NCI-H526 (cell line): ENCODE measurements around the gene ARSB.
"Not testable (repeated sequence)": the region's sequence is repeated elsewhere in the genome, so short reads cannot be mapped to it uniquely, and the experiment has no call there.

Experiments used
- DNase-seq, 2 experiments: peaks; one replicate each; lab custom pipeline; 2025; lab: John Stamatoyannopoulos, UW

Gene ARSB

GRCh38 chr5:78953092-78953800, 31.9 kb downstream of the ARSB start:
- DNase-seq = no peak

DNA sequence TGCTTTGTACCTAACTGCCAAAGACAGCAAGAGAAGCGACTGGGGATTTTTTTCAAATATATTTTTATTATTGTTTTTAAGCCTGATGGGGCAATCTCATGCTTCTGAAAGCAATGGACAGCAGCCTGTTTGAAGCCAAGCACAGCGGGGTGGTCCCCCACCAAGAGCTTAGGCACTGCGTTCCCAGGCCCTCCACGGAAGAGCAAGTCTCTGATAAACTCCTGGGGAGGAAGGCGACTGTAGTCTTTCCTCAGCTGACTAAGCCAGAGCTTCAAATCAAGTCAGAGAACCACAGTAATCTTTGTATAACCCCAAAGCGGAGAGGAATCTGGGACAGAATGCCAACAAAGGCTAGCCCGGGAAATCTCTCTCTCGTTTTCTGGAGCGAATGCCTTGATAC, 54.4 kb downstream of the ARSB start:
- no peak for DNase-seq

DNA sequence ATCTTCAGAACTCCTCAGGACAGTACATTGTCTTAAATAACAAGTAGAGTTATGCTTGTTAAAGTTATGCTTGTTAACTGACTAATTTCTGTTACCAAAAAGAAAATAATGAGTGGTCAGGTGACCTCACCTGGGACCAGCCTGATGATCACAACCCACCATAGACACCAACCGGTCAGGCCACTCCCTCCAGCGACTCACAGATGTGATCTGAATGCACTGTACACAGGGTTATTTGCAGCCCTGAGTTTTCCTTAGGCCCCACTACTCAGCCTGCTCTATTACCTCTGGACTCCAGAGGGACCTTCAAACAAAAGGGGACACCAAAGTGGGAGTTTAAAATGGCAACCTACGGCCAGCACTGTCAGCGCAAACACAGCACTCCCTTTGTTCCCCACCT, 55.3 kb downstream of the ARSB start:
- no peak for DNase-seq

DNA sequence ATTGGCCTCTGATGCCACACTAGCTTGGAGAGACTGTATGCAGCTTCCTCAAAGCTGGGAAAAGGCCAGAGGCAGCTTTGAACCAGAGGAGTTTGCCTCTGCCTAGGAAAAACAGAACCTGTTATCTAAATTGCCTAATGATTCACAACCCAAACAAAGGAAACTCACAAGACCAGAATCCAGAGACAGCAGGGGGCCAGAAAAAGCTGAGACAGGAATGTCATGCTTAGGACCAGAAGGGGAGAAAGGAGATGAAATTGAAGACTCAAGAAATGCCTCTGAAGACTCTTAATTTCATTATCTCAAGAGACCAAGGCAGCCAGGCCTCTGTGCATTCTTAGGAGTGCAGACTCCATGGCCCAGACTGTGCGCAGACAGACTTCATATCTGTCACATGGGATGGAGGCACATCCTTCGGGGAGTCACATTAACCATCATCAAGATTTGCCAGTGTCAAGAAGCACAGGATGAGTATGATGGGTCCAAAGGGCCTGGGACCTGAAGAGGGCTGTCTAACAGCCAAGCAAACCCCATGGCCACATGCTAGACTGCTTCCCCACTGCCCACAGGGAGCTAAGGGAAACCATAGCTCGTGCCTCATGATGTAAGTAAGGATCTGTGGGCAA, 57.3 kb downstream of the ARSB start:
- DNase-seq = no peak

GRCh38 chr5:78926252-78926651, 58.9 kb downstream of the ARSB start:
- DNase-seq = no peak

GRCh38 chr5:78925129-78925876, 59.8 kb downstream of the ARSB start:
- no peak for DNase-seq

DNA sequence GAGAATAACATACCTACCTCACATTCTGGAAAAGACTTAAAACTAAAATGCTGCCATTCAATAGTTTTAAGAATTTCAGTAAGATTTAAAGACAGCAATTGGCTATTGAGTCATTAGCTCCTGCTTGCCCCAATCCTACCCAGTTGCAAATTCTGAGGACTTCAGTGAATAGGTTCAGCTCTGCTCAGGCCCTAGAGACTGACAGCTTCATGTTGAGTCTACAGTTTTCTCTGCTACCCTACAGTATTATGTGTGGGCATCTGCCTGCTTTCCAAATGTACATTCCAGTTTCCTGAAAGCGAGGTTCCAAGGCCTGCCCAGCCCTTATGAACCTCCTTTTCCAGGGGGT, 61.5 kb downstream of the ARSB start:
- DNase-seq = no peak

DNA sequence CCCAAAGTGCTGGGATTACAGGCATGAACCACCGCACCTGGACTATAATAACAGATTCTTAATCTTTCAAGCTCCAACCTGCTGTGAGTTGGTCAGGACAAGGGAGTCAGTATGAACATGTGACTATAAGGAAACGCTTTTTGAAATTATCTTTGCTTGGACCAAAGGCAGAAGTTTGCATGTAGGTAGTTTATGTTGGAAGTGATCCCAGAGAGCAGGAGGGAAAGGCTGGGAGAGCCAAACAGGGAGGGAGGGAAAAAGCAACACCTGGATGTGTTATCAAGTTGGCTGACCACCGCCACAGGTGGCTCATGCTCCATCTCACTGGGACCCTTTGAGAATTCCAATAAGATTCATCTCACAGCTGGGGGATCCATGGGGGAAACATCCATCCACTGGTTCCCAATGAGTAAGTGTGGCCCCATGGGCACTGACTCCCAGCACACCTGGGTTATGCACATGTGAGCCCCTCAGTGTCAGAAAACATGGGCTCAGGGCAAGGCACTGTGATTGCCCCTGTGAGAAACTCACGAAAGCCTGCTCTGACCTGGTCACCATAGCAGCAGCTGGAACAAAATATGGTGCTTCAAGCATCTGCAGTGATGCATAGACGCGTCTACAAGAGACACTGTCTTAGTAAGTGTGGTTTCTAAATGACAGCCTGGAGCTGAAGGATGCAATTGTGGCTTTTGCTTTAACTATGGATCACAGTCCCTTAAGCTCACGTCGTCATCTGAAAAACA, 62.1 kb downstream of the ARSB start:
- no peak for DNase-seq

- no peak for DNase-seq
Observed at GRCh38 chr5:78920604-78921003, 64.5 kb downstream of the ARSB start.

- DNase-seq = no peak
Observed at GRCh38 chr5:78919796-78920195, 65.3 kb downstream of the ARSB start.

DNA sequence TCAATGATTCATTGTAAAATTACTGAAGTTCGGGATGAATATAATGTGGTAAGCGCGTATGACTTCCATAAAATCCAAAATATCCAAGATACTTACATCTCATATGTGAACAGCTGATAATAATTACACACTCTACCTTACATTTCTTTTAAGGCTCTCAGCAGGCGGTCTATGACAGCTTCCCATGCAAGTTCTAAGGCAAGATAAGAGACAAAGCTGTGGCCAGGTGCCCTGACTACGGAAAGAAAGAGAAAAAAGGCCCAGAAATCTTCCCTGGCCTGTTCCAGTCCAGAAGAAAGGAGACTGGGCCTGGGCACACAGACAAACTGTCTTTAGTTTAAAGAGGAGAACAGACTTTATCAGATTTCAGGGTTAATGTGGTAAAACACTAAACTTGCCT, 69.1 kb downstream of the ARSB start:
- no peak for DNase-seq

DNA sequence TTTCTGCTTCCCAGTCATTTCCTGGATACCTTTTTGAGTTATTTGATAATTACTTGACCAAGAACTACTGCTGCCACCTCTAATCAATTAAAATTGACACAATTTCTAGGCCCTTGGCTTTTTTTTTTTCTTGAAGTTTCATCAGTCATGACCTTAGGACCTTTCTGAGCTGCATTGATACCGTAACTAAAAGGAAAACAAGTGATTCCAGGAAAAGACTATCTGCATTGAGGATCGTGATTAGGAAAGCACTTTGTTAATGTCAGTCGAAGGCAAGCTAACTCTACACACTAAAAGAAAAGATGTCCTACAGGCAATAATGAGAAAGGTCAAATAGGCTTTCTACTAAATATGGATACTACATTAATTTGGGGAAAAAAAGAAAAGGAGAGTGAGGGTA, 69.9 kb downstream of the ARSB start:
- no peak for DNase-seq

GRCh38 chr5:78912811-78913210, 72.3 kb downstream of the ARSB start:
- no peak for DNase-seq

DNA sequence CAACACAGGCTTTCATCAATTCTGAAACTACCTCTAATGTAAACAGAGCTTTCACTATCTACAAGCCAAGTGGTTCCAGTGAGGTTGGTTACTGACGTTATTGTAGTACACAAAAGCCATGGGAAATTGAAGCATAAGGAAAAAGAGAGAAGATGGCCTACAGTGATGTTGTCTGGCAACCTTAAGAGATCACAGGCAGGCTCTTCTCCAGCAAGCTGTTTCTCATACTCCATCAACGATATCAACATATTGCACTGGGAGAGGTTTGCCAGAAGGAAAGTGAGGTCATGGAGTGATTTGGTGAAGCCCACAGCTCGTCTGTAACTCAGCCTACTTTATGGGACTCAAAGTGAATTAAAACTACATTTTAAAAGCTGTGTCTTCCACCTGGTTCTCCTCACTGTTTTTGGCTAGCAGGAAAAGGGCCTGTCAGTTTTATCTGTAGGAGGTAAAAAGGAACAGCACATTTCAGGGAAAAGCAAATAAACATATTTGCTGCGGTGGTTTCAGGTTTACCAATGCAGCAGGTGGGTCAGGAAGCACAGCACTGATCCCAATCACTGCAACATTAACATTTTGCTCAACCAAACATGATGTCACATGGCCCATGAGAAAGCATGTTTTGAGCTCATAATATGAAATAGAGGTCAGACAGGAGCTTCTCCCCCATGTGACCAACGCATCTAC, 72.9 kb downstream of the ARSB start:
- DNase-seq = no peak

GRCh38 chr5:78909224-78909983, 75.7 kb downstream of the ARSB start:
- not testable (repeated sequence) for DNase-seq

GRCh38 chr5:78908173-78909061, 76.7 kb downstream of the ARSB start:
- DNase-seq = no peak

DNA sequence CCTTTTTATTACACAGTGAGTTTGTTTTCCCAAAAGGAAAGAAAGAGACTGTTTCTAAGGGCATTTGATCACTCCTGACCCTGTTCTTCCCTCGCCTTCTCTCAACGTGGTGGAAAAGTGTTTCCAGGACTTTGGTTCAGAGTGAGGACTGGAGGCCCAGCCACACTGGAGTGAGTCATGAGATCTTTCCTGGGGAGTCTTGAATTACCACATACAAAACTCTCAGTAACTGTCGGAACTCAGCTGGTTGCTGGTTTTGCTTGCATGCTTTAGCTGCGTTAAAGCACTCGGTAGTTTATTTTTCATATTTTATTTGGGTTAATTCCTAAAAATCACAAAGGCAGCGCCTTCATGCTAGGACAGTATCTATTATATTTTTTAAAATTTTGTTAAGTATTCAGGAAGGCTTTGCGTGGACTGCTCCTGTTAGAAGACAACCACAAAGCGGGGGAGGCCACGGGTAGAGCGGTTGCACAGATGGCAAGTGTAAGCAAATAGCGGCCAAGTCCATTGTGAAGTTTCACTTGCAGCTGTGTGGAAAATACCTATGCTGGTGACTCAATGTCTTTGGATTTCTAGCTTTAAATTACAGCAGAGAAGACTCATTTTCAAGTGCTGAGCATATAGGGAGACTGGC, 77.7 kb downstream of the ARSB start:
- no peak for DNase-seq

DNA sequence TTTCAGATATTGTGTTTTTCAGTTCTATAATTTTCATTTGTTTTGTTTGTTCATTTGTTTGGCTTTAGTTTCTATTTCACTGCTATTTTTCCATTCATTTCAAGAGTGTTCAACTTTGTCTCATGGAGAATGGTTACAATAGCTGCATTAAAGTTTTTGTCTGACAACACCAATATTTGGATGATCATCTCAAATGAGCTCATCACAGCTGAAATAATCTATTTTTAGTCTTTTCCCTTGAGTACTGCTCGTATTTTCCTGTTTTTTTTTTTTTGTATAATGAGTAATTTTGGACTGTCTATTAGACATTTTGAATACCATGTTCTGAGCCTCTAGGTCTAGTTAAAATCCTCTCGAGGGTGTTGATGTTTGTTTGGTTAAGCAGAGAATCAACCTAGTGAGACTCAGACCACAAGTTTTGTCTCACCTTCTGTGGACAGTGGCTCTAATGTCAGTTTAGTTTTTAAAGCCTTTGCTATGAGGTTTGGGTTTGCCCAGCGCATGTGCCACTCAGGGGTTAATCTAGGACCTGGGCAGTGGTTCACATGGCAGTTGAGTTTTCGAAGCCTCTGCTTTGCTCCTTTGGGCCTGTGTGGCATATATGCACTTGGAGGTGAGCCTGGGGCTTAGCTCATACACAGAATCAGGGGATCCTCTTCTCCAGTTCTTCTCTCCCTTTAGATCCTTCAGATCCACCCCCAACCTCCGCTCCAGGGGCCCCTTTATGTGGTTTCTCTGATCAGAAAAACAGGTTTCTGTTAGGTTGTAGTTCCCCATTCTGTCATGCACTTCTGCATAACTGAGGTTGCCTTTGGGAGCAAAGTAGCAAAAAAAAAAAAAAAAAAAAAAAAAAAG, 79.8 kb downstream of the ARSB start:
- DNase-seq = no peak

DNA sequence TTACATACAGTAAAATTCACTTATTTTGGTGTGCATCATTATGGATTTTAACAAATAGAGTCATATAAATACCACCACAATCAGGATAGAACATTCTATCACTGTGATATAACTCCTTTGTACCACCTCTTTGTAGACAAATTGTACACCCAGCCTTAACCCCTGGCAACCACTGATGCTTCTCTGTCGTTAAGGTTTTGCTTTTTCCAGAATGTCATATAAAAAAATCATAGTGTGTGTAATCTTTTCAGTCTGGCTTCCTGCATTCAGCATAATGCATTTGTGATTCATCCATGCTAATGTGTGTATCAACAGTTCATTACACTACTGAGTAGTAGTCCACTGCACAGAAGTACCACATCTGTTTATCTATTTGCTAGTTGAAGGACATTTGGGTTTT, 81.2 kb downstream of the ARSB start:
- DNase-seq = no peak
